GM23338 (cell line): ENCODE data around the gene SLC25A42. TPM values are rescaled to one million over a fixed set of nuclear protein-coding genes. Genes with fewer than 3 reads are reported as not detected.

Experiments used
- ATAC-seq: fragments of 200-7000 bp; cut with Tn5 transposase; 3 replicates; pipeline ENCODE4 v1.9.1; 2020
- DNase-seq: peaks from one replicate; pipeline ENCODE4 v3.0.0-alpha.2; 2015; ENCODE audit warnings: low spot score
- H2AFZ ChIP-seq: fragments of 200-600 bp; sonication (generic); 2 replicates; pipeline ENCODE4 v1.8.0; 2016; ENCODE audit warnings: antibody characterized with exemption, mild to moderate bottlenecking, moderate library complexity
- H3F3A ChIP-seq: fragments of 200-600 bp; sonication (generic); replicated peaks from 2 replicates; pipeline ENCODE4 v1.8.0; 2017; ENCODE audit warnings: antibody characterized with exemption, mixed run types, low read depth
- H3K27ac ChIP-seq: fragments of 200-600 bp; sonication (generic); 2 replicates; pipeline ENCODE4 v1.6.1; 2016; ENCODE audit warnings: low read depth
- H3K27me3 ChIP-seq: fragments of 200-600 bp; sonication (generic); 2 replicates; pipeline ENCODE4 v1.8.0; 2016; ENCODE audit warnings: mild to moderate bottlenecking, mixed run types, moderate library complexity; ENCODE audit not compliant: insufficient read depth
- H3K36me3 ChIP-seq: fragments of 200-600 bp; sonication (generic); 2 replicates; pipeline ENCODE4 v1.8.0; 2016; ENCODE audit warnings: mild to moderate bottlenecking; ENCODE audit not compliant: insufficient read depth
- H3K4me1 ChIP-seq: fragments of 200-600 bp; sonication (generic); 2 replicates; pipeline ENCODE4 v1.8.0; 2016; ENCODE audit warnings: mild to moderate bottlenecking, moderate library complexity; ENCODE audit not compliant: insufficient read depth
- H3K4me2 ChIP-seq: fragments of 200-600 bp; sonication (generic); 2 replicates; pipeline ENCODE4 v1.7.1; 2017; ENCODE audit warnings: mixed run types
- H3K4me3 ChIP-seq: fragments of 200-600 bp; sonication (generic); 2 replicates; pipeline ENCODE4 v1.6.1; 2016; ENCODE audit warnings: mixed run types
- H3K79me2 ChIP-seq: fragments of 200-600 bp; sonication (generic); replicated peaks from 2 replicates; pipeline ENCODE4 v1.8.0; 2017; ENCODE audit warnings: mild to moderate bottlenecking; ENCODE audit not compliant: insufficient read depth
- H3K9me2 ChIP-seq: fragments of 200-600 bp; sonication (generic); 2 replicates; pipeline ENCODE4 v1.8.0; 2017; ENCODE audit not compliant: insufficient read depth
- H4K20me1 ChIP-seq: fragments of 200-600 bp; sonication (generic); replicated peaks from 2 replicates; pipeline ENCODE4 v1.8.0; 2017; ENCODE audit warnings: mild to moderate bottlenecking; ENCODE audit not compliant: insufficient read depth
- H3K27ac Mint-ChIP-seq: 2 replicates; pipeline ENCODE4 v1.8.0; 2020; ENCODE audit warnings: inconsistent platforms, mild to moderate bottlenecking, moderate library complexity, mixed read lengths
- H3K27me3 Mint-ChIP-seq: 3 replicates; pipeline ENCODE4 v1.8.0; 2022; ENCODE audit warnings: low read depth, mild to moderate bottlenecking, moderate library complexity, mixed read lengths, inconsistent platforms; ENCODE audit not compliant: insufficient read depth, poor library complexity
- H3K36me3 Mint-ChIP-seq: 3 replicates; pipeline ENCODE4 v1.8.0; 2021; ENCODE audit warnings: low read depth, mild to moderate bottlenecking, inconsistent platforms, moderate library complexity, mixed read lengths
- H3K4me1 Mint-ChIP-seq: 3 replicates; pipeline ENCODE4 v1.8.0; 2020; ENCODE audit warnings: mild to moderate bottlenecking, inconsistent platforms, mixed read lengths
- H3K4me3 Mint-ChIP-seq: 3 replicates; pipeline ENCODE4 v1.8.0; 2021; ENCODE audit warnings: moderate library complexity, mild to moderate bottlenecking, inconsistent platforms, mixed read lengths
- H3K9me3 Mint-ChIP-seq: 3 replicates; pipeline ENCODE4 v1.8.0; 2020; ENCODE audit warnings: moderate library complexity, mild to moderate bottlenecking, inconsistent platforms, mixed read lengths
- CREB1 ChIP-seq: fragments of 250-450 bp; sonication (Bioruptor Pico); IDR thresholded peaks from 2 replicates; pipeline ENCODE4 v1.5.0; 2020; ENCODE audit warnings: low read depth, mild to moderate bottlenecking, moderate library complexity
- CTCF ChIP-seq, 2 experiments: fragments of 200-600 bp in 1 of 2; sonication (generic) in 1 of 2; conservative IDR thresholded peaks; 2 replicates each; pipeline versions ENCODE4 v1.5.1 to v1.6.1; 2016 to 2017; ENCODE audit warnings: antibody characterized with exemption in 2 of 2, low read depth in 2 of 2, mild to moderate bottlenecking in 2 of 2, moderate library complexity in 1 of 2
- ETS1 ChIP-seq: IDR thresholded peaks from 2 replicates; pipeline ENCODE4 v1.6.1; 2016; ENCODE audit warnings: antibody characterized with exemption
- EZH2 ChIP-seq: fragments of 200-600 bp; sonication (generic); IDR thresholded peaks from one replicate; pipeline ENCODE4 v1.8.0; 2017; ENCODE audit warnings: antibody characterized with exemption, mild to moderate bottlenecking, low read depth; ENCODE audit not compliant: unreplicated experiment
- EZH2phosphoT487 ChIP-seq: fragments of 200-600 bp; sonication (generic); IDR thresholded peaks from one replicate; pipeline ENCODE4 v1.8.1; 2018; ENCODE audit warnings: antibody characterized with exemption; ENCODE audit not compliant: unreplicated experiment
- JUNB ChIP-seq: IDR thresholded peaks from one replicate; pipeline ENCODE4 v1.6.1; 2016; ENCODE audit warnings: antibody characterized with exemption; ENCODE audit not compliant: unreplicated experiment
- NANOG ChIP-seq: IDR thresholded peaks from 2 replicates; pipeline ENCODE4 v1.6.1; 2016; ENCODE audit warnings: antibody characterized with exemption, borderline replicate concordance
- POLR2AphosphoS5 ChIP-seq: IDR thresholded peaks from 2 replicates; pipeline ENCODE4 v1.6.1; 2016; ENCODE audit warnings: antibody characterized with exemption, low read depth
- REST ChIP-seq: IDR thresholded peaks from one replicate; pipeline ENCODE4 v1.6.1; 2018; ENCODE audit warnings: antibody characterized with exemption; ENCODE audit not compliant: unreplicated experiment
- STAT1 ChIP-seq: IDR thresholded peaks from one replicate; pipeline ENCODE4 v1.6.1; 2016; ENCODE audit warnings: antibody characterized with exemption; ENCODE audit not compliant: unreplicated experiment
- ZNF114 ChIP-seq: fragments of 250-450 bp; sonication (Bioruptor Pico); IDR thresholded peaks from 2 replicates; pipeline ENCODE4 v1.5.0; 2020; ENCODE audit warnings: mild to moderate bottlenecking, moderate library complexity
- ZNF331 ChIP-seq: fragments of 250-450 bp; sonication (Bioruptor Pico); IDR thresholded peaks from 2 replicates; pipeline ENCODE4 v1.5.0; 2020; ENCODE audit warnings: low read depth, mild to moderate bottlenecking, moderate library complexity
- ZNF462 ChIP-seq: fragments of 250-450 bp; sonication (Bioruptor Pico); IDR thresholded peaks from 2 replicates; pipeline ENCODE4 v1.5.0; 2020; ENCODE audit warnings: mild to moderate bottlenecking, moderate library complexity
- polyA plus RNA-seq: library from polyadenylated mRNA; unstranded; fragments of >200 nt; fragmentation: Nextera tagmentation; extraction: Ambion mirVana; gene quantifications from 2 replicates; pipeline ENCODE4 v1.2.1, GENCODE V29; 2016
- total RNA-seq: library from RNA; depleted of rRNA; stranded (reverse); fragments of >200 nt; shearing (Covaris generic); gene quantifications from 2 replicates; pipeline ENCODE4 v1.2.3, GENCODE V29; 2014

The SLC25A42 gene
- total and polyA plus RNA-seq, 2 experiments from 2014 or later: 7.3 to 7.6 TPM

GRCh38 chr19:19067276-19068072 is 3.7 kb downstream of the SLC25A42 start:
- no peaks in the 10 kb centered on the region for H3K36me3 ChIP-seq
- Mint-ChIP-seq H3K4me1 (peaks cover 17% of the 10 kb centered on the region; the same call in 2 of the 3 replicates), H3K4me3 (no peak overlapping the region), H3K9me3 (no peaks in the 10 kb centered on the region), H3K36me3 (no peaks in the 10 kb centered on the region; the same call in 2 of the 3 replicates), H3K27me3 (peaks cover 50% of the 10 kb centered on the region), H3K27ac (no peak overlapping the region)
- DNase-seq: no peak
- no peak overlapping the region for H3K4me2 ChIP-seq
- no peak overlapping the region for H2AFZ ChIP-seq
- peaks cover 11% of the 10 kb centered on the region for H3K4me1 ChIP-seq
- no peaks in the 10 kb centered on the region for H3K9me2 ChIP-seq
- H3K27me3 ChIP-seq: peaks cover 58% of the 10 kb centered on the region
- TF ChIP-seq CTCF (conservative IDR thresholded peaks at IDR 0.05; ENCODE audit: low read depth in 2 of 2): no peak
- TF ChIP-seq EZH2phosphoT487: no peak
- TF ChIP-seq ETS1: no peak
- no peak for TF ChIP-seq POLR2AphosphoS5
- TF ChIP-seq EZH2: no peak
- no peak for TF ChIP-seq CREB1 (CRISPR knock-in tag)
- TF ChIP-seq STAT1: no peak
- TF ChIP-seq REST: no peak
- no peak for TF ChIP-seq JUNB
- TF ChIP-seq ZNF331: no peak
- no peak for TF ChIP-seq ZNF462
- no peak for TF ChIP-seq NANOG
- TF ChIP-seq ZNF114 (CRISPR knock-in tag): no peak
- H4K20me1 ChIP-seq: no peaks in the 10 kb centered on the region; the same call in 1 of the 2 replicates
- H3K4me3 ChIP-seq: no peak overlapping the region
- no peak for ATAC-seq
- peaks cover 8% of the 10 kb centered on the region for H3F3A ChIP-seq
- H3K27ac ChIP-seq: no peak overlapping the region
- no peaks in the 10 kb centered on the region for H3K79me2 ChIP-seq
